A549 (cell line): Measurements from ENCODE around the gene TMEM61. TPM values are rescaled to one million over a fixed set of nuclear protein-coding genes. Genes with fewer than 3 reads are reported as not detected.

Experiments used
- ATAC-seq, 2 experiments: fragments of 200-7000 bp in 1 of 2; fragments of >200 bp in 1 of 2; cut with Nextera tagmentation in 1 of 2; cut with Tn5 transposase in 1 of 2; 3 replicates each; pipeline versions ENCODE4 v1.8.0 to v1.9.1; 2018 to 2020; ENCODE audit warnings: mild to moderate bottlenecking in 1 of 2, moderate library complexity in 1 of 2
- CTCF ChIA-PET: fragments of 300-600 bp; sonication (Branson Sonifier 250); formaldehyde crosslinking; extraction: SDS; loops from one replicate; lab custom pipeline; 2021; ENCODE audit warnings: antibody characterized with exemption, inconsistent platforms; lab: Yijun Ruan, JAX
- POLR2A ChIA-PET: fragments of 350-600 bp; formaldehyde crosslinking; extraction: SDS; loops from one replicate; lab custom pipeline; 2021; ENCODE audit warnings: antibody characterized with exemption, inconsistent platforms; lab: Yijun Ruan, JAX
- DNase-seq, 2 experiments: peaks; one replicate each; pipeline versions ENCODE4 v3.0.0 to v3.0.0-alpha.2; 2011 to 2016; ENCODE audit warnings: low read depth in 1 of 2, low spot score in 1 of 2
- FAIRE-seq: peaks from 2 replicates; lab custom pipeline; 2011; peaks lifted over from hg19 to GRCh38; lab: Jason Lieb, UNC
- H3K27ac ChIP-seq, 2 experiments: fragments of >200 bp; sonication (Bioruptor Twin); formaldehyde crosslinking; 3 replicates each; pipeline ENCODE4 v1.5.1; 2016 to 2017
- H3K4me1 ChIP-seq: fragments of >200 bp; sonication (Bioruptor Twin); formaldehyde crosslinking; 3 replicates; pipeline ENCODE4 v1.6.1; 2016
- H3K4me2 ChIP-seq: fragments of >200 bp; sonication (Bioruptor Twin); formaldehyde crosslinking; 3 replicates; pipeline ENCODE4 v1.6.1; 2016
- H3K4me3 ChIP-seq: fragments of >200 bp; sonication (Bioruptor Twin); formaldehyde crosslinking; 3 replicates; pipeline ENCODE4 v1.5.1; 2016
- H3K9me3 ChIP-seq: fragments of >200 bp; sonication (Bioruptor Twin); formaldehyde crosslinking; 3 replicates; pipeline ENCODE4 v1.6.1; 2016
- CEBPB ChIP-seq, 2 experiments: fragments of >200 bp in 1 of 2; sonication (Bioruptor Twin) in 1 of 2; formaldehyde crosslinking in 1 of 2; IDR thresholded peaks; 2 replicates each; pipeline ENCODE4 v1.6.1; 2012 to 2016
- E2F6 ChIP-seq: IDR thresholded peaks from 2 replicates; pipeline ENCODE4 v1.6.1; 2012; ENCODE audit warnings: low read depth, borderline replicate concordance
- EHF ChIP-seq: fragments of 250-450 bp; sonication (Bioruptor Pico); IDR thresholded peaks from 2 replicates; pipeline ENCODE4 v1.5.0; 2020; ENCODE audit warnings: mild to moderate bottlenecking
- FOSB ChIP-seq: fragments of 250-450 bp; sonication (Bioruptor Pico); IDR thresholded peaks from 2 replicates; pipeline ENCODE4 v1.5.0; 2020; ENCODE audit warnings: mild to moderate bottlenecking, moderate library complexity
- FOSL2 ChIP-seq, 2 experiments: fragments of 450-650 bp in 1 of 2; fragments of >200 bp in 1 of 2; sonication (Bioruptor Twin) in 1 of 2; formaldehyde crosslinking; IDR thresholded peaks; 2 replicates each; pipeline versions ENCODE4 v1.5.0 to v1.6.1; 2016 to 2020; ENCODE audit warnings: mild to moderate bottlenecking in 1 of 2, moderate library complexity in 1 of 2
- FOXS1 ChIP-seq: fragments of 250-450 bp; sonication (Bioruptor Pico); IDR thresholded peaks from 2 replicates; pipeline ENCODE4 v1.5.0; 2020; ENCODE audit warnings: mild to moderate bottlenecking, moderate library complexity
- HES2 ChIP-seq: fragments of >200 bp; sonication (Bioruptor Twin); formaldehyde crosslinking; IDR thresholded peaks from 2 replicates; pipeline ENCODE4 v1.6.1; 2016
- HOXA7 ChIP-seq: fragments of 250-450 bp; sonication (Bioruptor Pico); IDR thresholded peaks from 2 replicates; pipeline ENCODE4 v1.5.0; 2020; ENCODE audit warnings: mild to moderate bottlenecking, moderate library complexity
- JUN ChIP-seq, 2 experiments: fragments of >200 bp; sonication (Bioruptor Twin); formaldehyde crosslinking; IDR thresholded peaks; 2 replicates in 1 of 2; 3 replicates in 1 of 2; pipeline ENCODE4 v1.6.1; 2016 to 2017
- JUNB ChIP-seq: fragments of >200 bp; sonication (Bioruptor Twin); formaldehyde crosslinking; IDR thresholded peaks from 2 replicates; pipeline ENCODE4 v1.6.1; 2016
- KDM5A ChIP-seq: fragments of 200-600 bp; sonication (generic); IDR thresholded peaks from 2 replicates; pipeline ENCODE4 v1.6.1; 2016; ENCODE audit warnings: antibody characterized with exemption, mild to moderate bottlenecking
- NFE2L2 ChIP-seq: fragments of 150-350 bp; conservative IDR thresholded peaks from 2 replicates; pipeline ENCODE4 v1.6.1; 2014; ENCODE audit warnings: low read length
- NPAS2 ChIP-seq: fragments of 250-450 bp; sonication (Bioruptor Pico); IDR thresholded peaks from 2 replicates; pipeline ENCODE4 v1.8.0; 2022; ENCODE audit warnings: mild to moderate bottlenecking, moderate library complexity, borderline replicate concordance
- NR3C1 ChIP-seq: fragments of >200 bp; sonication (Bioruptor Twin); formaldehyde crosslinking; IDR thresholded peaks from 3 replicates; pipeline ENCODE4 v1.6.1; 2017
- POLR2A ChIP-seq: IDR thresholded peaks from 2 replicates; pipeline ENCODE4 v1.6.1; 2012; ENCODE audit warnings: mild to moderate bottlenecking, low read length
- POLR2AphosphoS2 ChIP-seq: conservative IDR thresholded peaks from 2 replicates; pipeline ENCODE4 v1.6.1; 2012; ENCODE audit warnings: low read length, improper control_type of control experiment, inconsistent platforms
- RARB ChIP-seq: fragments of 250-450 bp; sonication (Bioruptor Pico); IDR thresholded peaks from 2 replicates; pipeline ENCODE4 v1.8.0; 2021; ENCODE audit warnings: mild to moderate bottlenecking, moderate library complexity
- RCOR1 ChIP-seq: fragments of 150-350 bp; IDR thresholded peaks from 2 replicates; pipeline ENCODE4 v1.6.1; 2014; ENCODE audit warnings: antibody characterized with exemption, low read length, low read depth
- RFX5 ChIP-seq: fragments of 450-650 bp; IDR thresholded peaks from 2 replicates; pipeline ENCODE4 v1.7.1; 2014; ENCODE audit warnings: antibody characterized with exemption, mild to moderate bottlenecking, moderate library complexity
- SMC3 ChIP-seq: fragments of >200 bp; sonication (Bioruptor Twin); formaldehyde crosslinking; IDR thresholded peaks from 3 replicates; pipeline ENCODE4 v1.6.1; 2018; ENCODE audit warnings: inconsistent platforms
- SREBF2 ChIP-seq: fragments of 450-650 bp; IDR thresholded peaks from 2 replicates; pipeline ENCODE4 v1.6.1; 2014; ENCODE audit warnings: mild to moderate bottlenecking, moderate library complexity
- TP53 ChIP-seq: fragments of 250-450 bp; sonication (Bioruptor Pico); IDR thresholded peaks from 2 replicates; pipeline ENCODE4 v1.5.0; 2021; ENCODE audit warnings: mild to moderate bottlenecking, moderate library complexity
- USF2 ChIP-seq: fragments of 450-650 bp; IDR thresholded peaks from 2 replicates; pipeline ENCODE4 v1.6.1; 2014; ENCODE audit warnings: antibody characterized with exemption
- ZC3H11A ChIP-seq: fragments of 450-650 bp; IDR thresholded peaks from 2 replicates; pipeline ENCODE4 v1.6.1; 2014; ENCODE audit warnings: antibody characterized with exemption, mild to moderate bottlenecking
- ZFP36 ChIP-seq: fragments of 450-650 bp; IDR thresholded peaks from 2 replicates; pipeline ENCODE4 v1.6.1; 2014; ENCODE audit warnings: borderline replicate concordance; ENCODE audit not compliant: partially characterized antibody
- ZNF302 ChIP-seq: fragments of 250-450 bp; sonication (Bioruptor Pico); IDR thresholded peaks from 2 replicates; pipeline ENCODE4 v1.9.0; 2021; ENCODE audit warnings: inconsistent platforms, mild to moderate bottlenecking, moderate library complexity
- ZSCAN20 ChIP-seq: fragments of 250-450 bp; sonication (Bioruptor Pico); IDR thresholded peaks from 2 replicates; pipeline ENCODE4 v1.8.0; 2022; ENCODE audit warnings: mild to moderate bottlenecking, moderate library complexity
- WGBS: methylation state at CpG from one replicate; pipeline ENCODE4 v1.1.6; 2017; ENCODE audit errors: missing lambda C conversion rate; 5-methylcytosine and 5-hydroxymethylcytosine counted together
- polyA plus RNA-seq, 4 experiments: library from polyadenylated mRNA; depleted of rRNA in 3 of 4; stranded (reverse); fragments of >200 nt; fragmentation: RNase III in 1 of 4; extraction: RNeasy Plus Mini Kit Qiagen cat#74134 plus additional on column Dnase treatment in 1 of 4; gene quantifications; 2 replicates in 3 of 4; 3 replicates in 1 of 4; pipeline ENCODE4 v1.2.3, GENCODE V29; 2011 to 2017
- TF ChIP-seq, protein P1 (sequence below): IDR thresholded peaks from 2 replicates; pipeline ENCODE4 v1.6.1; 2012
- TF ChIP-seq, protein P2 (sequence below): fragments of 250-450 bp; sonication (Bioruptor Pico); IDR thresholded peaks from 2 replicates; pipeline ENCODE4 v1.5.0; 2021; ENCODE audit warnings: mild to moderate bottlenecking, moderate library complexity, borderline replicate concordance
- TF ChIP-seq, protein P3 (sequence below): fragments of >200 bp; sonication (Bioruptor Twin); formaldehyde crosslinking; IDR thresholded peaks from 3 replicates; pipeline ENCODE4 v1.5.1; 2016

The TMEM61 gene
- polyA plus RNA-seq, 2 of the 4 experiments (the other 2 are of a cell fraction): 0.06 to 0.10 TPM

DNA sequence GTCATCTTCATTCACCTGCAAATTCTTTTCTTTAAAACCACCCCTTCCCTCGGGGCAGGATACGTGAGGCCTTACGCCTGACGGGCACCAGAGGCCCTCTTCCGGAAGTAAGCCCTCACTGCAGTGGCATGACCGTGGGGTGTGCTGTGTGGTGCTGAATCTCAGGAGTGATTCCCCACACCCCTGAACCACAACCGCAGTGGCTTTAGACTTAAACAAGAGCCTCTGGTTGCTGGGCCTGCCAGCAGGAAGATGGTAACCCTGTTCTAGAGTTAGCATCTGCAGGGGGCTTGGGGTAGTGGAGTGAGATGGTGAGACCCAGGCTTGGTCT lies 30.4 kb downstream of the TMEM61 start:
- Histone ChIP-seq H3K4me2 (no peak overlapping the region), H3K9me3 (no peaks in the 10 kb centered on the region), H3K27ac (no peak overlapping the region), H3K4me3 (no peak overlapping the region), H3K4me1 (no peaks in the 10 kb centered on the region)
- FAIRE-seq (no peak), DNase-seq (no peak), ATAC-seq (no peak)
- POLR2A ChIA-PET: no interaction called here
- 76% methylated on average over 6 of the region's 7 CpGs for WGBS
- CTCF ChIA-PET: no interaction called here
- TF ChIP-seq POLR2A (no peak), HOXA7 (no peak), FOXS1 (no peak), SMC3 (no peak), USF2 (no peak), ZNF302 (CRISPR knock-in tag) (no peak), ZSCAN20 (CRISPR knock-in tag) (no peak), NFE2L2 (no peak), FOSB (no peak), JUNB (no peak), JUN (IDR thresholded peaks at IDR 0.05) (no peak), RARB (CRISPR knock-in tag) (no peak), FOSL2 (IDR thresholded peaks at IDR 0.05) (no peak), FOSL2 (CRISPR knock-in tag; IDR thresholded peaks at IDR 0.05) (no peak), CEBPB (IDR thresholded peaks at IDR 0.05) (no peak), ZC3H11A (no peak), KDM5A (no peak), EHF (CRISPR knock-in tag) (no peak)
- TF ChIP-seq, protein P1, sequence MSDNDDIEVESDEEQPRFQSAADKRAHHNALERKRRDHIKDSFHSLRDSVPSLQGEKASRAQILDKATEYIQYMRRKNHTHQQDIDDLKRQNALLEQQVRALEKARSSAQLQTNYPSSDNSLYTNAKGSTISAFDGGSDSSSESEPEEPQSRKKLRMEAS: no peak

DNA sequence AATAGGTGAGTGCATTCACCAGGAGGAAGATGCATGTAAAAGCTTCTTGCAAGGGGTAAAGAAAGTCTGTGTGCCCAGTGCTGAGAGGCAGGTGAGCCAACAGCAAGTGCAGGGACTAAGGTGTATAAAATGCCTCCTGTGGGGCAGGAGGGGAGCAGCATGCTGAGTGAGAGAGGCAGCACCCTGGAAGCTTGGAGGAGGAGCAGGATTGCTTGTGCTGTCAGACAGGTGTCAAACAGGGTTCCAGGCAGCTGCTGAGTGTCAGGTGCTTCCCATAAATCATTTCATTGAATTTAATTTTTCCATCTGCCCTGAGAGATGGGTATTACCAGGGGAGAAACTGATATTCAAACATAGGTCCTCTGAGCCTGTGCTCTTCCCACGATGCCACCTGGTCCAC lies 32.2 kb downstream of the TMEM61 start:
- TF ChIP-seq RARB (CRISPR knock-in tag) (no peak), ZSCAN20 (CRISPR knock-in tag) (no peak)
- no peak overlapping the region for H3K4me2 ChIP-seq
- H3K4me1 ChIP-seq: no peaks in the 10 kb centered on the region
- WGBS: 64% methylated on average over 1 of the region's 1 CpG
- no peak overlapping the region for H3K4me3 ChIP-seq
- POLR2A ChIA-PET: no interaction called here
- CTCF ChIA-PET: interaction anchor here (0.9 to 1.7 kb wide), 4 partner anchors 9 to 63 kb away, joined by 3 to 7 read pairs (median 3); no protein-coding TSS in a partner anchor
- FAIRE-seq: no peak
- no peaks in the 10 kb centered on the region for H3K9me3 ChIP-seq
- H3K27ac ChIP-seq: no peak overlapping the region
- no peak for DNase-seq
- ATAC-seq: no peak

DNA sequence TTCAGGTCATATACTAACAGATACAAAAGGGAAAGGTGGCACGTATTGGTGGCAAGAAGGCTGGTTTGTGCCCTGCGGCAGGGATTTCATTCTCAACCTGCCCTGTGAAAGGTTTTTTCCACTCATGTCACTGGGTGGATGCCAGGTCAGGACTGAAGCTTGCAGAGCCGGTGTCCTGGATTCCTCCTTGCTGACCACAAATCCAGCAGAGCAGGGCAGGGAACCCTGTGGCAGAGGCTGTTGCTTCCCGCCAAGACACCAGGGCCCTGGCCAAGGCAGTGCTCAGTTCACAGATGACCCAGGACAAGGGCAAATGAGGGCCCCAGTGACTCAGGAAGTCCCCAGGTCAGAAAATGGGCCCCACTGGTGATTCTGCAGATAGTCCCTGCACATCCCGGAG lies 34.7 kb downstream of the TMEM61 start:
- H3K4me3 ChIP-seq: no peak overlapping the region
- H3K4me2 ChIP-seq: no peak overlapping the region
- H3K4me1 ChIP-seq: no peaks in the 10 kb centered on the region
- 83% methylated on average over 5 of the region's 5 CpGs for WGBS
- DNase-seq (no peak), ATAC-seq (no peak), FAIRE-seq (no peak)
- H3K27ac ChIP-seq: no peak overlapping the region
- ChIA-PET POLR2A (no interaction called here), CTCF (interaction anchor here (0.6 to 4.2 kb wide), 4 partner anchors 12 to 70 kb away, joined by 3 to 17 read pairs (median 7); no protein-coding TSS in a partner anchor)
- no peaks in the 10 kb centered on the region for H3K9me3 ChIP-seq
- TF ChIP-seq POLR2AphosphoS2 (no peak), EHF (CRISPR knock-in tag) (no peak), ZFP36 (no peak), HES2 (no peak), NFE2L2 (no peak), E2F6 (no peak), NR3C1 (no peak), RFX5 (no peak), RCOR1 (no peak), TP53 (CRISPR knock-in tag) (no peak), NPAS2 (CRISPR knock-in tag) (no peak), SREBF2 (no peak), SMC3 (no peak)
- TF ChIP-seq, protein P1: no peak
- TF ChIP-seq, protein P2, sequence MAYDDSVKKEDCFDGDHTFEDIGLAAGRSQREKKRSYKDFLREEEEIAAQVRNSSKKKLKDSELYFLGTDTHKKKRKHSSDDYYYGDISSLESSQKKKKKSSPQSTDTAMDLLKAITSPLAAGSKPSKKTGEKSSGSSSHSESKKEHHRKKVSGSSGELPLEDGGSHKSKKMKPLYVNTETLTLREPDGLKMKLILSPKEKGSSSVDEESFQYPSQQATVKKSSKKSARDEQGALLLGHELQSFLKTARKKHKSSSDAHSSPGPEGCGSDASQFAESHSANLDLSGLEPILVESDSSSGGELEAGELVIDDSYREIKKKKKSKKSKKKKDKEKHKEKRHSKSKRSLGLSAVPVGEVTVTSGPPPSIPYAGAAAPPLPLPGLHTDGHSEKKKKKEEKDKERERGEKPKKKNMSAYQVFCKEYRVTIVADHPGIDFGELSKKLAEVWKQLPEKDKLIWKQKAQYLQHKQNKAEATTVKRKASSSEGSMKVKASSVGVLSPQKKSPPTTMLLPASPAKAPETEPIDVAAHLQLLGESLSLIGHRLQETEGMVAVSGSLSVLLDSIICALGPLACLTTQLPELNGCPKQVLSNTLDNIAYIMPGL (CRISPR knock-in tag): no peak
- TF ChIP-seq, protein P3, sequence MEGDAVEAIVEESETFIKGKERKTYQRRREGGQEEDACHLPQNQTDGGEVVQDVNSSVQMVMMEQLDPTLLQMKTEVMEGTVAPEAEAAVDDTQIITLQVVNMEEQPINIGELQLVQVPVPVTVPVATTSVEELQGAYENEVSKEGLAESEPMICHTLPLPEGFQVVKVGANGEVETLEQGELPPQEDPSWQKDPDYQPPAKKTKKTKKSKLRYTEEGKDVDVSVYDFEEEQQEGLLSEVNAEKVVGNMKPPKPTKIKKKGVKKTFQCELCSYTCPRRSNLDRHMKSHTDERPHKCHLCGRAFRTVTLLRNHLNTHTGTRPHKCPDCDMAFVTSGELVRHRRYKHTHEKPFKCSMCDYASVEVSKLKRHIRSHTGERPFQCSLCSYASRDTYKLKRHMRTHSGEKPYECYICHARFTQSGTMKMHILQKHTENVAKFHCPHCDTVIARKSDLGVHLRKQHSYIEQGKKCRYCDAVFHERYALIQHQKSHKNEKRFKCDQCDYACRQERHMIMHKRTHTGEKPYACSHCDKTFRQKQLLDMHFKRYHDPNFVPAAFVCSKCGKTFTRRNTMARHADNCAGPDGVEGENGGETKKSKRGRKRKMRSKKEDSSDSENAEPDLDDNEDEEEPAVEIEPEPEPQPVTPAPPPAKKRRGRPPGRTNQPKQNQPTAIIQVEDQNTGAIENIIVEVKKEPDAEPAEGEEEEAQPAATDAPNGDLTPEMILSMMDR: no peak
- TF ChIP-seq, all 56 proteins: peak for 0
